LNCAP (cell line): Measurements from ENCODE around the gene LARP4B.

Experiments used
- TF ChIP-seq, protein P1 (sequence below): fragments of 450-650 bp; IDR thresholded peaks from 2 replicates; pipeline ENCODE4 v1.5.1; 2017; ENCODE audit warnings: mild to moderate bottlenecking

Gene LARP4B

DNA sequence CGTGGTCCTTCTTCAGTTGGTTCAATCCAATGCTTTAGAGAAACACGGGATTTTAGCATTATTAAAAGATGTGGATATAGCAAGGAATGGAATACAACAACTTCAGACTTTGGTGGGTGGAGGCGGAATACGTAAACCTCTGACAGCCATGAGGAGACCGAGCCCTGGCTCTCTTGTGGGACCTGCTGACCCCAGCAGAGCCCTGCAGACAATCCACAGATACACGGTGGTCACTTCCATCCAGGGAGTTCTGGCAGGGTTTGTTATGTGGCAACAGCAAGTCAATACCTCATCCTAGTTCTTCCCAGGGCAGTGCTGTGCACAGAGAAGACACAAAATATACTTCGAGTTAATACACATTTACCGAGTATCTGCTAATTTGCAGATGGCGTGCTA is 123.5 kb downstream of the LARP4B start:
- TF ChIP-seq, protein P1, sequence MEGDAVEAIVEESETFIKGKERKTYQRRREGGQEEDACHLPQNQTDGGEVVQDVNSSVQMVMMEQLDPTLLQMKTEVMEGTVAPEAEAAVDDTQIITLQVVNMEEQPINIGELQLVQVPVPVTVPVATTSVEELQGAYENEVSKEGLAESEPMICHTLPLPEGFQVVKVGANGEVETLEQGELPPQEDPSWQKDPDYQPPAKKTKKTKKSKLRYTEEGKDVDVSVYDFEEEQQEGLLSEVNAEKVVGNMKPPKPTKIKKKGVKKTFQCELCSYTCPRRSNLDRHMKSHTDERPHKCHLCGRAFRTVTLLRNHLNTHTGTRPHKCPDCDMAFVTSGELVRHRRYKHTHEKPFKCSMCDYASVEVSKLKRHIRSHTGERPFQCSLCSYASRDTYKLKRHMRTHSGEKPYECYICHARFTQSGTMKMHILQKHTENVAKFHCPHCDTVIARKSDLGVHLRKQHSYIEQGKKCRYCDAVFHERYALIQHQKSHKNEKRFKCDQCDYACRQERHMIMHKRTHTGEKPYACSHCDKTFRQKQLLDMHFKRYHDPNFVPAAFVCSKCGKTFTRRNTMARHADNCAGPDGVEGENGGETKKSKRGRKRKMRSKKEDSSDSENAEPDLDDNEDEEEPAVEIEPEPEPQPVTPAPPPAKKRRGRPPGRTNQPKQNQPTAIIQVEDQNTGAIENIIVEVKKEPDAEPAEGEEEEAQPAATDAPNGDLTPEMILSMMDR, result no peak

- TF ChIP-seq, protein P1, result no peak
Observed at GRCh38 chr10:807163-807957, 124.1 kb downstream of the LARP4B start.

DNA sequence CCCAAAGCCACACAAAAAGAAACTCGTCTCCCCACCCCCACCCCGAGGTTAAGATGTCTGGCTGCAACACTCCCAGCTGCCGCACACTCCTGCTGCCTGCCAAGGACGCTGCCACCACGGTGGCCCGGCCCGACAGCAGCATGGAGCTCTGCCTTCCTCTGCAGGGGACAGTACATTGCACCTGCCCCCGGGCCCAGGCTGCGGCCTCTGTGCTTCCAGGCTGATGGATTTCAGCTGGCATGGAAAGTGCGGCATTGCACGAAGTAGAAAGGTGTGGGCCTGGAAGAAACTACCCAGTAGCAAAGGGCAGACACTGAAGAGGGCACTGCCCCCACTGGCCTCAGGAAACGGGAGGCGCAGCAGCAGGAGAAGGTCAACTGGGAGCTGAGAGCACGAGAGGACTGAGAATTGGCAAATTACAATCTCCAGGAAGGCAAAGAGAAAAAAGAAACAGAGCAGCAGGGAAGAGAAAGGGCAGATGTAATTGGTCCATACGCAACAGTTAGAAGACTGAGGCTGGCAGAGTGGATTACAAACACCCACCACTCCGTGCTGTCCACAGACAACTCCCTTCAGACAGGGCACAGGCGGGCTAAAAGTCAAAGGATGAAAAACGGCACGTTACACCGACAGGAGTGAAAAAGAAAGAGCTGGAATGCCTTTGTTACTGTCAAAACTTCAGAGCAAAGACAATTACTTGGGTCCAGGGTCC is 124.9 kb downstream of the LARP4B start:
- TF ChIP-seq, protein P1, result no peak

- TF ChIP-seq, protein P1, result no peak
Observed at GRCh38 chr10:805620-806305, 125.7 kb downstream of the LARP4B start.

DNA sequence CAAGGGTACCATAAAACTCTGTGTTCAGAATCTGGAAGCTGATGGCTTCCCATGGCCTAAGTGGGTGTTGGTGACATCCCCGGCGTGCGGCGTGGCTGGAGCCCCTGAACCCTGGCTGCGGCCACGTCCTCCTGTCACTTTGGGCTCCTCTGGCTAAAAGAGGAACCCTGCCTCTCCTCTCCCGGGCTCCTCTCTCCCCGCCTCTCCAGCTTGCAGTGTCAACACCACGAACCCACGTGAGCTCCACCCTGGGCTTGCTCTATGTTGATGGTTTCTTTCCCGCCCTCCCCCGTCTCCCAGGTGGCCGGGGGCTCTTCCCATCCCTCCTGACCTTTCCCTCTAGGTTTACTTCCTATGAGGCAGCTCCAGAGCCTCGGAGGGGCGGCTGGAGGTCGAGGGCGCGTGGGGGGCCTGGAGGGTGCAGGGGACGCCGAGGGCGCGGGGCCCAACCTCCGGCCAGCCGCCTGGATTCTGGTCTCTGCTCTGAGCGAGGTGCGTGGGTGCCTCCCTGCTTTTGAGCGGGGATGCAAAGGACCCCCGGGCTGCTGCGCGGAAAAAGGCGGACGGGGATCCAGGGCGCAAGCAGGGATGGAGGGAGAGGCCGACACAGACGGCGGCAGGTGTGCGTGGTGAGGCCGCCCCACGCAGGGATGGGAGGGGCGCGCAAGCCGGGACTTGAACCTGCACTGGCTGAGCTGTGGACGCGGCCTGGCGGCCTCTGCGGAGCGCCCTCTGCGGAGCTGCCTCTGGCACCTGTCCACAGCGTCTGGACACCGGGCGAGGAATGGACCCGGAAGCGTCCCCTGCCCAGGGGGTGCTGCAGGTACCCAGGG is 126.5 kb downstream of the LARP4B start:
- TF ChIP-seq, protein P1, result no peak

- TF ChIP-seq, protein P1, result no peak
Observed at GRCh38 chr10:804191-804781, 127.2 kb downstream of the LARP4B start.
